K562 (cell line): Measurements from ENCODE around the gene CDYL. TPM values are rescaled to one million over a fixed set of nuclear protein-coding genes. Genes with fewer than 3 reads are reported as not detected.

Source experiments
- ATAC-seq: fragments of 200-7000 bp; cut with Tn5 transposase; 3 replicates; pipeline ENCODE4 v1.9.1; 2020; ENCODE audit warnings: moderate library complexity
- BruUV-seq: library from RNA; stranded (reverse); fragments of 400-500 nt; replicated peaks from 2 replicates; lab custom pipeline; 2021; lab: Mats Ljungman, UMichigan
- CTCF ChIA-PET: fragments of 300-600 bp; formaldehyde crosslinking; extraction: SDS; loops from one replicate; lab custom pipeline; 2021; ENCODE audit warnings: low intra/inter-chr PET ratio; lab: Yijun Ruan, JAX
- POLR2A ChIA-PET: fragments of 300-600, 350-650 bp; sonication (Branson Sonifier 250); formaldehyde crosslinking; extraction: SDS; loops from one replicate; lab custom pipeline; 2021; ENCODE audit warnings: antibody characterized with exemption, inconsistent platforms; lab: Yijun Ruan, JAX
- DNase-seq, 4 experiments: peaks; one replicate each; pipeline versions ENCODE4 v3.0.0 to v3.0.0-alpha.2; 2011 to 2018; ENCODE audit warnings: low spot score in 3 of 4, mixed read lengths in 3 of 4; ENCODE audit errors: extremely low read depth in 1 of 4
- FAIRE-seq: peaks from 2 replicates; lab custom pipeline; 2011; peaks lifted over from hg19 to GRCh38; lab: Jason Lieb, UNC
- H2AFZ ChIP-seq: 2 replicates; pipeline ENCODE4 v1.6.0; 2011; ENCODE audit warnings: low read depth, low read length, control low read depth, inconsistent platforms
- H3K27ac ChIP-seq: fragments of 200-600 bp; 3 replicates; pipeline ENCODE4 v1.8.0; 2011; ENCODE audit warnings: low read depth, mild to moderate bottlenecking, control low read depth, inconsistent platforms, low read length, moderate library complexity, mixed read lengths; ENCODE audit errors: extremely low read depth
- H3K27me3 ChIP-seq, 2 experiments: fragments of 300-600 bp in 1 of 2; 2 replicates in 1 of 2; 3 replicates in 1 of 2; pipeline versions ENCODE4 v1.6.0 to v1.8.0; 2011; ENCODE audit warnings: inconsistent platforms in 2 of 2, low read length in 2 of 2, mild to moderate bottlenecking in 1 of 2, mixed read lengths in 1 of 2, moderate library complexity in 1 of 2; ENCODE audit not compliant: control insufficient read depth in 2 of 2, insufficient read depth in 2 of 2
- H3K36me3 ChIP-seq: fragments of 300-600 bp; 3 replicates; pipeline ENCODE4 v1.8.0; 2011; ENCODE audit warnings: mild to moderate bottlenecking, low read length, inconsistent platforms; ENCODE audit not compliant: control insufficient read depth, insufficient read depth
- H3K4me1 ChIP-seq, 2 experiments: fragments of 200-600 bp in 1 of 2; replicated peaks in 1 of 2; 2 replicates in 1 of 2; 3 replicates in 1 of 2; pipeline versions ENCODE4 v1.5.1 to v1.8.0; 2011; ENCODE audit warnings: inconsistent platforms in 2 of 2, low read length in 2 of 2, mild to moderate bottlenecking in 1 of 2, mixed read lengths in 1 of 2, moderate library complexity in 1 of 2; ENCODE audit not compliant: control insufficient read depth in 2 of 2, insufficient read depth in 2 of 2
- H3K4me2 ChIP-seq: 2 replicates; pipeline ENCODE4 v1.6.1; 2011; ENCODE audit warnings: low read length, control low read depth, inconsistent platforms, mixed read lengths; ENCODE audit not compliant: insufficient read depth
- H3K4me3 ChIP-seq: fragments of 200-600 bp; sonication (generic), shearing (Covaris generic); 2 replicates; pipeline ENCODE4 v1.5.1; 2016; ENCODE audit warnings: control low read depth, inconsistent platforms
- H3K79me2 ChIP-seq: fragments of 200-600 bp; 3 replicates; pipeline ENCODE4 v1.8.0; 2011; ENCODE audit warnings: low read length, inconsistent platforms; ENCODE audit not compliant: control insufficient read depth, insufficient read depth
- H3K9ac ChIP-seq, 2 experiments: 2 replicates each; pipeline versions ENCODE4 v1.6.0 to v1.6.1; 2011; ENCODE audit warnings: low read depth in 2 of 2, low read length in 2 of 2, control low read depth in 1 of 2, inconsistent platforms in 1 of 2, mild to moderate bottlenecking in 1 of 2, mixed read lengths in 1 of 2; ENCODE audit not compliant: insufficient read depth in 1 of 2
- H3K9me1 ChIP-seq: one replicate; pipeline ENCODE4 v1.6.0; 2011; ENCODE audit warnings: inconsistent platforms, mild to moderate bottlenecking, low read length, moderate library complexity; ENCODE audit not compliant: control insufficient read depth, insufficient read depth
- H3K9me3 ChIP-seq: replicated peaks from 2 replicates; pipeline ENCODE4 v1.5.1; 2011; ENCODE audit warnings: low read depth, low read length, inconsistent platforms; ENCODE audit not compliant: control insufficient read depth, insufficient read depth
- H4K20me1 ChIP-seq: replicated peaks from 2 replicates; pipeline ENCODE4 v1.6.1; 2011; ENCODE audit warnings: low read length, inconsistent platforms, mixed read lengths; ENCODE audit not compliant: control insufficient read depth, insufficient read depth
- KLF13 ChIP-seq: fragments of 450-650 bp; IDR thresholded peaks from 2 replicates; pipeline ENCODE4 v1.6.1; 2016; ENCODE audit warnings: missing genetic modification characterization, low read depth, mild to moderate bottlenecking, missing compliant biosample characterization, moderate library complexity, borderline replicate concordance
- YY1 ChIP-seq, 3 experiments: IDR thresholded peaks; 2 replicates each; pipeline ENCODE4 v1.6.1; 2011; ENCODE audit warnings: low read length in 2 of 3, mild to moderate bottlenecking in 2 of 3, moderate library complexity in 2 of 3, borderline replicate concordance in 1 of 3, control low read depth in 1 of 3, low read depth in 1 of 3; ENCODE audit not compliant: insufficient read depth in 3 of 3, insufficient replicate concordance in 2 of 3, control insufficient read depth in 1 of 3, insufficient read length in 1 of 3; ENCODE audit errors: extremely low read depth in 1 of 3
- ZNF436 ChIP-seq: fragments of 250-450, 450-650 bp; sonication (Bioruptor Pico); formaldehyde crosslinking; IDR thresholded peaks from 2 replicates; pipeline ENCODE4 v1.7.0; 2020; ENCODE audit warnings: mild to moderate bottlenecking
- ZNF75A ChIP-seq: fragments of 450-650 bp; formaldehyde crosslinking; IDR thresholded peaks from 2 replicates; pipeline ENCODE4 v1.4.0; 2020; ENCODE audit warnings: mild to moderate bottlenecking
- WGBS: fragments of 100-300 bp; shearing (Covaris generic); methylation state at CpG from one replicate; pipeline ENCODE4 v1.1.6; 2016; ENCODE audit warnings: low coverage, mixed read lengths; ENCODE audit not compliant: insufficient coverage; ENCODE audit errors: missing lambda C conversion rate; 5-methylcytosine and 5-hydroxymethylcytosine counted together
- in situ Hi-C: fragments of 300-500 bp; cut with MboI; formaldehyde crosslinking; loops from 4 replicates; pipeline ENCODE4 v1.15.0; 2018; ENCODE audit warnings: inconsistent platforms, mixed read lengths
- intact Hi-C: fragments of 100-400 bp; cut with micrococcal nuclease; formaldehyde crosslinking; loops from 2 replicates; pipeline ENCODE4 v1.14.2; 2022
- polyA plus RNA-seq, 8 experiments: library from polyadenylated mRNA; depleted of rRNA in 4 of 8; stranded (reverse) in 5 of 8; unstranded in 3 of 8; fragments of >200 nt; fragmentation: Nextera tagmentation in 2 of 8; fragmentation: Illumina TruSeq in 1 of 8; extraction: Ambion mirVana in 2 of 8; extraction: Trizol in 1 of 8; gene quantifications; 2 replicates each; pipeline versions ENCODE4 v1.2.1 to v1.2.3, GENCODE V29; 2011 to 2014; ENCODE audit warnings: inconsistent platforms in 1 of 8, missing spikeins in 1 of 8
- total RNA-seq, 7 experiments: library from RNA; depleted of rRNA in 6 of 7; stranded (reverse); fragments of >200 nt in 6 of 7; fragmentation: Illumina TruSeq in 2 of 7; extraction: Trizol in 2 of 7; gene quantifications; 2 replicates each; pipeline versions ENCODE4 v1.2.1 to v1.2.3, GENCODE V29; 2011 to 2021; ENCODE audit warnings: low replicate concordance in 1 of 7
- TF ChIP-seq, protein P1 (sequence below), 2 experiments: IDR thresholded peaks; 2 replicates each; pipeline ENCODE4 v1.6.1; 2011; ENCODE audit warnings: borderline replicate concordance in 1 of 2, control low read depth in 1 of 2, low read depth in 1 of 2, low read length in 1 of 2, mild to moderate bottlenecking in 1 of 2, mixed read lengths in 1 of 2, moderate library complexity in 1 of 2; ENCODE audit not compliant: insufficient read depth in 1 of 2, insufficient read length in 1 of 2, poor library complexity in 1 of 2, severe bottlenecking in 1 of 2; ENCODE audit errors: extremely low read depth in 1 of 2
- TF ChIP-seq, protein P2 (sequence below): fragments of 200-400 bp; formaldehyde crosslinking; IDR thresholded peaks from 2 replicates; pipeline ENCODE4 v1.6.1; 2017; ENCODE audit warnings: mild to moderate bottlenecking, low read depth, low read length, moderate library complexity
- TF ChIP-seq, protein P3 (sequence below): fragments of 450-650 bp; IDR thresholded peaks from 2 replicates; pipeline ENCODE4 v1.7.0; 2016; ENCODE audit warnings: borderline replicate concordance

CDYL gene
- total and polyA plus RNA-seq, 9 of the 15 experiments (the other 6 are each of a cell fraction or from before 2014, with no cell fraction given) = 8.1 to 45.8 (median 40.8) TPM

DNA sequence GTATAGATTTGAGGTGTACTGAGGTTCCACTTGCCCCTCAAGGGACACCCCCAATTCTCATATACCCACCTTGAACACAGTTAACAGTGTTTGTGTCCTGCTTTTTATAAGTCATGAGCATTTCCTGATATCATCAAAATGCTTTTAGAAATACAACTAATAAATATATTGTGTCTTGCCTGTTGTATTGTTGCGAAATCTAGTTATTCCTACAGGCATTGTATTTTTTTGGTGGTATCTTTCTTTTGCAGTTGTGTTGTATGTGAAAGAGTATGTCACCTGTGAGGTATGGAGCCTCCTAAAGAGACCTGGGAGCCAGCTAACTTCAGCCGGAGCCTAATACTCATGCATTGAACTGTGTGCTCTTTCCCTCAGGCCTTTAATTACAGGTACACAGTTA lies 40.7 kb downstream of the CDYL start (continued):
- TF ChIP-seq KLF13 (tag) = no peak

DNA sequence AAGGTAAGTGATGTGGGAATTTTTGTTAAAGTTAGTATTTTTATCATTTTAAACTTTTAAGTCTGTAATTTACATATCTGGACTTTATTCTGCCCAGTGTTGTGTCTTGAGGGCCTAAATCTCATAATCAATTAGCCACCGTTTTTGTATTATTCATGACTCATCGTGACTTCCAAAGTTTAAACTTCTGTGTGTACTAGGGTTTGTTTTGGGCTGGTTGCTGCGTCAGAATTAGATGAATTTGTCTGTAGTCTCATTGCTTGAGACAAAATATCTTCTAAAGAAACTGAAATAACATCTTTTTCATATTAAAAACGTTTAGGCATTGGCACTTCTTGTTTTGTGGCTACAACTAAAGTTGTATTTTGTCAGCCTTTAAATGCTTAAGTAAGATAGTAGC lies 41.3 kb downstream of the CDYL start:
- FAIRE-seq (no peak), DNase-seq (no peak), ATAC-seq (no peak)
- POLR2A ChIA-PET = interaction anchor here (0.6 to 1.4 kb wide), 5 partner anchors 10 to 638 kb away, joined by 3 to 5 read pairs (median 4); no protein-coding TSS in a partner anchor
- Histone ChIP-seq H3K4me1 (peaks cover 0 to 5% of the 10 kb centered on the region in 2 experiments; a peak in 1 of 5 replicates), H3K27ac (no peak overlapping the region), H3K9me1 (peaks cover 2% of the 10 kb centered on the region), H3K36me3 (no peaks in the 10 kb centered on the region), H3K9me3 (no peaks in the 10 kb centered on the region), H3K79me2 (peaks cover 92% of the 10 kb centered on the region), H3K4me2 (no peak overlapping the region), H3K4me3 (no peak overlapping the region), H3K27me3 (no peaks in the 10 kb centered on the region), H4K20me1 (peaks cover 18% of the 10 kb centered on the region), H3K9ac (no peak overlapping the region), H2AFZ (no peak overlapping the region)
- CTCF ChIA-PET = no interaction called here
- WGBS = 37% methylated on average over 4 of the region's 4 CpGs
- intact Hi-C loops (no loop called here), in situ Hi-C loops (no loop called here)
- no TSS peak for BruUV-seq
- TF ChIP-seq, protein P1, sequence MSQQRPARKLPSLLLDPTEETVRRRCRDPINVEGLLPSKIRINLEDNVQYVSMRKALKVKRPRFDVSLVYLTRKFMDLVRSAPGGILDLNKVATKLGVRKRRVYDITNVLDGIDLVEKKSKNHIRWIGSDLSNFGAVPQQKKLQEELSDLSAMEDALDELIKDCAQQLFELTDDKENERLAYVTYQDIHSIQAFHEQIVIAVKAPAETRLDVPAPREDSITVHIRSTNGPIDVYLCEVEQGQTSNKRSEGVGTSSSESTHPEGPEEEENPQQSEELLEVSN (IDR thresholded peaks at IDR 0.05; ENCODE audit: borderline replicate concordance in 1 of 2, extremely low read depth in 1 of 2, insufficient read depth in 1 of 2, insufficient read length in 1 of 2, low read depth in 1 of 2, low read length in 1 of 2, poor library complexity in 1 of 2, severe bottlenecking in 1 of 2) = no peak
- no peak for TF ChIP-seq ZNF436 (CRISPR knock-in tag)
- TF ChIP-seq ZNF75A (CRISPR knock-in tag) = no peak
- TF ChIP-seq, protein P2, sequence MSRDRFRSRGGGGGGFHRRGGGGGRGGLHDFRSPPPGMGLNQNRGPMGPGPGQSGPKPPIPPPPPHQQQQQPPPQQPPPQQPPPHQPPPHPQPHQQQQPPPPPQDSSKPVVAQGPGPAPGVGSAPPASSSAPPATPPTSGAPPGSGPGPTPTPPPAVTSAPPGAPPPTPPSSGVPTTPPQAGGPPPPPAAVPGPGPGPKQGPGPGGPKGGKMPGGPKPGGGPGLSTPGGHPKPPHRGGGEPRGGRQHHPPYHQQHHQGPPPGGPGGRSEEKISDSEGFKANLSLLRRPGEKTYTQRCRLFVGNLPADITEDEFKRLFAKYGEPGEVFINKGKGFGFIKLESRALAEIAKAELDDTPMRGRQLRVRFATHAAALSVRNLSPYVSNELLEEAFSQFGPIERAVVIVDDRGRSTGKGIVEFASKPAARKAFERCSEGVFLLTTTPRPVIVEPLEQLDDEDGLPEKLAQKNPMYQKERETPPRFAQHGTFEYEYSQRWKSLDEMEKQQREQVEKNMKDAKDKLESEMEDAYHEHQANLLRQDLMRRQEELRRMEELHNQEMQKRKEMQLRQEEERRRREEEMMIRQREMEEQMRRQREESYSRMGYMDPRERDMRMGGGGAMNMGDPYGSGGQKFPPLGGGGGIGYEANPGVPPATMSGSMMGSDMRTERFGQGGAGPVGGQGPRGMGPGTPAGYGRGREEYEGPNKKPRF = no peak
- TF ChIP-seq, protein P3, sequence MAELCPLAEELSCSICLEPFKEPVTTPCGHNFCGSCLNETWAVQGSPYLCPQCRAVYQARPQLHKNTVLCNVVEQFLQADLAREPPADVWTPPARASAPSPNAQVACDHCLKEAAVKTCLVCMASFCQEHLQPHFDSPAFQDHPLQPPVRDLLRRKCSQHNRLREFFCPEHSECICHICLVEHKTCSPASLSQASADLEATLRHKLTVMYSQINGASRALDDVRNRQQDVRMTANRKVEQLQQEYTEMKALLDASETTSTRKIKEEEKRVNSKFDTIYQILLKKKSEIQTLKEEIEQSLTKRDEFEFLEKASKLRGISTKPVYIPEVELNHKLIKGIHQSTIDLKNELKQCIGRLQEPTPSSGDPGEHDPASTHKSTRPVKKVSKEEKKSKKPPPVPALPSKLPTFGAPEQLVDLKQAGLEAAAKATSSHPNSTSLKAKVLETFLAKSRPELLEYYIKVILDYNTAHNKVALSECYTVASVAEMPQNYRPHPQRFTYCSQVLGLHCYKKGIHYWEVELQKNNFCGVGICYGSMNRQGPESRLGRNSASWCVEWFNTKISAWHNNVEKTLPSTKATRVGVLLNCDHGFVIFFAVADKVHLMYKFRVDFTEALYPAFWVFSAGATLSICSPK = no peak
- no peak for TF ChIP-seq YY1 (IDR thresholded peaks at IDR 0.05; ENCODE audit: borderline replicate concordance in 1 of 3, control insufficient read depth in 1 of 3, extremely low read depth in 1 of 3, insufficient read depth in 3 of 3, insufficient read length in 1 of 3, insufficient replicate concordance in 2 of 3, low read depth in 1 of 3, low read length in 2 of 3)
